NCI-H2227 treated with DMSO at 0.1 percent for 48 hours (cell line): Measurements from ENCODE around the gene NPY1R.

Experiments
- DNase-seq: peaks from one replicate; lab custom pipeline; 2025; lab: John Stamatoyannopoulos, UW

Gene NPY1R

DNA sequence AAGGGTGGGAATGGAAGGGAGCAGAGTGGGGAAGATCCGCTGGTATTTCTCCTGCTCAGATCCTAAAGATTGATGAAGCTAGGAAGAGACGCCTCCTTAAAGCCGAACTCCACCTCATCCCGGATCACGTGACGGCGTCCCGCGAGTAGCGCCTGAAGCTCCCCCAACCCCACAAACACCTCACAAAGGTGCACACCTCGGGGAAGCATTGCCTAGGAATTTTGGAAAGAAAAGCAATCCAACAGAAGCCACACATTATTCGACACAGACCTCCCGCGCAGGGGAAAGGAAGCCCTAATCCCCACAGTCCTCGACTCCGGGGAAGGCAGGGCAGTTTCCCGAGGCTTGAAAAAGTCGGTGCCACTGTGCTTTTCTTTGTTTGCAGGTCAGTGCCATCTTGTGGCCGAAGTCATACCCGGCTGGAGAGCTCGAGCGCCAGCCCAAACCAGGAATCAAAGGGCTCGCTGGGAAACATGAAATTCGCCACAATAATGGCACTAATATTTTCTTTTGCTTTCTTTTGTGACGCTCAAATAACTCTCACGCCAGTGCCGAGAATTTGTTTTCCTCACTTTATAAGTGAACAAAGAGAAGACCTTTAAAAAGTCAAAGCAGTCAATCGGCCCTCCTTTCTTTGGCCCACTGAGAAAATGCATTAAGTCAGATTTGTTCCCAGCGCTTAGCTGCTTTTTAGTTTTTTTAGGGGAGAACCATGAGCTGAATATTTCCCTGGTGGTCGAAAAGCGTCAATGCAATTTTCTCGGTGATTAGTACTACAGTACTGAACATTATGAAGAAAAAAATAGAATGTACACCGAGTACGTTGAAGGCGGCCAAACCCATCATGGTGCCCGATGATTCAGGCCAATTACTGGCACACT is at the start of gene NPY1R:
NPY1R (minus strand) TSS at position 71 of the 881 bp plus-strand sequence. CDS start 6,042 bp downstream, outside the sequence.
- peak; percentile 5 for DNase-seq

DNA sequence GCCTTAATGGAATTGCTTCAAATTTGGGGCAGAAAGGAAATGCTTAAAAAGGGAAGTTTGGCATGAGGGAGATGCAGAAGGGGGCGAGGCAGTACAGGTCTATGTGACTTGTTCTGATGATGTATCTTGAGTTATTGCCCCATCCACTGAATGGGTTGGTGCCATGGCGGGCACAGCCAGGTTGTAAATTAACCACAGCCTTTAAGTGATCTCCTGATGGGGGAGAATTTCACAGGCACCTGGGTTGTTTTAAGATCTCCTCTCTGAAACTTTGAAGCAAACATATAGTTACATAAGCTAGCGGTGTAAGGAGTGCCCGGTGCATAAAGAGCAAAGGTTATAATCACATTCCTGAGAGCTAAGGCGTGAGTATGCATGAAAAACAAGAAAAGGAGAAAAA is 48.3 kb upstream of the NPY1R start:
- no peak for DNase-seq

DNA sequence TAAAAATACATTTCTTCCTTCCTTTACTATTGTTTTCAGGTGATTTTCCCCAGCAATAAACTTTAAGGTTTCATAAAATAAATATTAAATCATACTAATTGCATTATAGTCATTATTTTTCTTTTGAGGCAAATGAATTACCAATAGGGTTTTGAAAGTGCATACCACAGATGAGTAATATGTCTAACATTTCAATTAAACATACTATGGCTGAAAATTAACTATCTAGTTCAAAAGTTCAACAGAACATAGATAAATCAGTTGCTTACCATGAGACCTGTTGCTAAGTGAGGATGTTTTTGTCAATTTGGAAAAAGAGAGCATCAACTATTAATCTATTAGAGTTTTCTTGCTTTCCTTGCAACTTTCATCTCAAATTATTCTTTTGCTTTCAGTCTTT is 46.3 kb upstream of the NPY1R start:
- no peak for DNase-seq

DNA sequence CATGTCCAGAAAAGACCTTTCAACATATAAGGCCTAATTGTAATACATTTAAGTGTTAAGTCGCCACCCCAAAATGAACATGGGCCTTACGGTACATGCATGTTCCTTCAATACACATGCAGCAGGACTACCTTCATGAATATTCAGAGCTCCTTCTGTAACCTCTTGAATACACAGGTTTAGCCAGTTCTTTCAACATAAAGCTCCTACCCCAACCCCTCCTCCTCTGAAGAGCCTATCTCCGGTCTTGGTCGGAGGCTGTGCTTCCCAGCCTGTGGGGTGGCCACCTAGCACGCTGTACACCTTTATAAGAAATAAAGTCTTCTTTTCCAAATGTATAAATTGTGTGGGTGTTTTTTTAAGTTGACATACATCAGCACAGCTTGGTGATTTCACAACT is 39.6 kb upstream of the NPY1R start:
- DNase-seq = no peak

DNA sequence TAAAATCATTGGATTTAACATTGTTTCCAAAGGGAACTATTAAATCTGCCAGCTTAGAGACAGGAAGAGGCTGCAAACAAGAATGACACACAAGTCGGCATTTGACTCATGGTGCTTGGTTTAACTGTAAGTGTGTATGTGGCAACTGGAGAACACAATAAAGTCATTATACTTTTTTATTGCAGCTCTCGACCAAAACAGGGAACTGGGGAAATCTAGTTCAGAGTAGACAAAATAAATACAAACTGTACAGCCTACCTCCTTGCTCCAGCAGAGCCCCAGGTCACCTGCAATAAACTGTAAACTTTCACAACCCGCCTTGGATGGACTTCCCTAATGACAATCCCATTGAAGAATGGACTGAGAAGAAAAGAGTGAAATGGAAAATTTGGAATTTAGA is 35.3 kb upstream of the NPY1R start:
- no peak for DNase-seq

DNA sequence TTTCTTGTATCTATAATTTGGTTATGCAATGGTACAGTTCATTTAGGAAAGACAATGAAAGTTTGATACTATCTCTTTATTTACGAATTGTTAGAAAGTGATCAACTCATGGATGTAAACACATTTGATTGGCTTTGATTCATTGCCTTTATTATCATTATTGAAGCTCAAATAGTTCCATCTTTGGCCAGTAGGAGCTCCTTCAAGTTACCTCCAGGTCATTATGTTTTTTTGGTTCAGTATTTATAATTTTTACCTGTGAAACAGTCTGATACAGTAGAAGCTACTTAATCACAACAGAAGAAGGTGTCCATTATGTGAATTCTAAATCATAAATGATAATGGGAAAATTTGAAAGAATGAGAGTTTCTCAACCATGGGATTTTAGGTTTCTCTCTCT is 23.7 kb upstream of the NPY1R start:
- no peak for DNase-seq

DNA sequence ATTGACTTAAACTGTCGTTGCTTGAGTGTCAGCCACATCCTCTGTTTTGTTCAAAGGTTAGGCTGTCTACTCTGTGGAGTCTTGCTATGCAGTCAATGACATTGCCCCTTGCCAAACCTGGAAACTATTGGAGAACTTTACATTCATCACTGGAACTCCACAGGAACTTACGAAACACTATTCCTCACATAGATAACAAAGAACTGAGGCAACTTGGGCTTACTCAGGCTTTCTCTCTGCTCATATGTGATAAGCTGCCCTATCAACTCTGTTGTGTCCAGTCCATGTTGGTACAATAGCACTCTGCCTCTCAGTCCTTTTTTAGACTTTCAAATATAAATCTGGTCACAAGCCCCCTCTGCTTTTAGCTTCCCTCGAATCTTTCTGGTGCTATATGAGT is 20.7 kb upstream of the NPY1R start:
- DNase-seq = no peak

DNA sequence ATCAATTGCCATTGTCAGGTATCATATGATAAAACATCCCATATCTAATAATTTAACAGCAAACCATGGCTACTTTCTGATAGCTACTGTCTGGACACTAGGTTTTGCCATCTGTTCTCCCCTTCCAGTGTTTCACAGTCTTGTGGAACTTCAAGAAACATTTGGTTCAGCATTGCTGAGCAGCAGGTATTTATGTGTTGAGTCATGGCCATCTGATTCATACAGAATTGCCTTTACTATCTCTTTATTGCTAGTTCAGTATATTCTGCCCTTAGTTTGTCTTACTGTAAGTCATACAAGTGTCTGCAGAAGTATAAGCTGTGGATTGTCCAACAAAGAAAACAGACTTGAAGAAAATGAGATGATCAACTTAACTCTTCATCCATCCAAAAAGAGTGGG is 18.3 kb upstream of the NPY1R start:
- no peak for DNase-seq

DNA sequence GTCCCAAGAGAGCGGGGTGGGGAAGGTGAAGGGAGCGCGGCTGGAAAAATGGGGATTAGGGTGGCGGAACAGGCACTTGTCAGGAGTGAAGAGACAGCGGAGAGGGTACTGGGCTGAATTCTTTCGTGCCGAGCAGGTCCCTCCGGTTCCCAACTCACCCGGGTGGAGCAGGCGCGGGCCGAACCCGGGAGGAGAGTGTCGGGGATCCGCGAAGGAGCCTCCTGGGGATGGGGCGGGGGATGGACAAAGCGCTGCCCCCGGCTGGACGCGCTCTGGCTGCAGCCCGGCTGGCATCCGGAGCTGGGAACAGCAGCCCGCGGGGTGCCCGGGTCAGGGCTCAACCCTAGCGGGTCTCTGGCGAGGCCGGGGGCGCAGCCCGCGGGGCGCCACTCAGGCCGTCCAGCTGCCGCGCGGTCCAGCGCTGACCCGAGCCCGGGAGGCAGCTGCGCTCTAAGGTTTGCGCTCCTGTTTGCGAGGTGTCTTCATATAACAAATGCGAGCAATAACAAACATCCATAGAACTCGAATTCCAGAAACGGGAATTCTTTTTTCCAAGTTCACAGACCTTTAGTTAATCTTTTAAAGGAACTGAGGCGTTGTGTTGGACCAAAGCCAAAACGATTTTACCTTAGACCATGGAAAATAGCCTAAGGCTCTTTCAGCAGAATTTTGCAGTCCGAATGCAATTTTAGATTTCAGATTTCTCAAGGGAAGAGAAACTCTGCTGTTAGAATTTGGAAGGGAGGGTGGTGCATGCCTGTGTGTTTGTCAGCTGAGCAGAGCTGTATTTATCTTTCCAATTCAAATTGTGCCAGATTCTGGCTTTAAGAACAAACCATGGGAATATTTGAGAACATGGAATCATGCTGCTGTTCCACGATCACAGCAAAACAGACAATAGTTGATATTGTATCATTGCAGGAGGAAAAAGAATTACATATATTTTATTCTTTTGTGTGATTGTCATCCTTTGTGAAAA is 12.0 kb upstream of the NPY1R start:
- no peak for DNase-seq

DNA sequence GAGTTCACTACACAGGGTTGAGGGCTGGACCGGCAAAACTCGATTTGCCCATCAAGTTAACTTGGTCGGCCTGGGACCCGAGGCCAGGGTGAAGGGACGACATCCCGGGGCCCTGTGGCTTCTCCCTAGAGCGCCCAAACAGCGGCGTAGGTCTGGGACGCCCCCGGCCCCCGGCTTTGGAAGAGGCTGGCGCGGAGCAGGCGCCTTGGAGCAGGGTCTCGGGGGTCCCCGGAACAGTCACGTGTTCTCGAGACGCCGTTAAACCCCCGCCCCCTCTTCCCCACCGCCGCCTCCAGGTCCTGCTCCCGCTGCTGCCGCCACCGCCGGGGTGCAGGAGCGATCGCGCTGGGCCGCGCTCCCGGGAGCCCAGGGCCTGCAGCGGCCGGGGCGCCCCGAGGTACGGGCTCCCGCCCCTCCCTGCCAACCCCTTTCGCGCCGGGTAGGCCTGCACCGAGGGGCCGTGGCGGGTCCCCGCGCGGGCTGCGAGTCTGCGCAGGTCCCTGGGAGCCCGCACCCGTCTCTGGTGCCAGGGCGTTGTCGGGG is 11.3 kb upstream of the NPY1R start, which contains the start of gene NPY5R:
NPY5R (plus strand) TSS at position 289 of the 543 bp plus-strand sequence. CDS start 6,382 bp downstream, outside the sequence.
- no peak for DNase-seq

DNA sequence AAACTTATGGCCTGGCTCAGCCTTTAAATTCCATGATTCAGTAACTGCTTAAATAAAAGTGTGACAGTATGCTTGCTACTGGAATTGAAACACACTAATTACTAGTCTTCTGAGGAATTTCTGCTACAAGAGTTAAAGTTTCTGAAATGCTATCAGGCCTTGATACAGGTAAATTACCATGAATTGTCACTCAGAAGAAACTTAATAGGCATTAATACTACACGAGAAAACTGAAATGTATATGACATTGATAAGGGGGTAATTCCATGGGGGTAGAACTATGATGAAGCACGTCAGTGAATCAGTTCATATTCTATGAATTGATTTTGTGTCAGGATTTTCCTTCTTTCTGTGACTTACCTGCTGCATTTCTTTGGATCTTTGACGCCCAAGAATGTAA is 3.0 kb upstream of the NPY1R start:
- no peak for DNase-seq

DNA sequence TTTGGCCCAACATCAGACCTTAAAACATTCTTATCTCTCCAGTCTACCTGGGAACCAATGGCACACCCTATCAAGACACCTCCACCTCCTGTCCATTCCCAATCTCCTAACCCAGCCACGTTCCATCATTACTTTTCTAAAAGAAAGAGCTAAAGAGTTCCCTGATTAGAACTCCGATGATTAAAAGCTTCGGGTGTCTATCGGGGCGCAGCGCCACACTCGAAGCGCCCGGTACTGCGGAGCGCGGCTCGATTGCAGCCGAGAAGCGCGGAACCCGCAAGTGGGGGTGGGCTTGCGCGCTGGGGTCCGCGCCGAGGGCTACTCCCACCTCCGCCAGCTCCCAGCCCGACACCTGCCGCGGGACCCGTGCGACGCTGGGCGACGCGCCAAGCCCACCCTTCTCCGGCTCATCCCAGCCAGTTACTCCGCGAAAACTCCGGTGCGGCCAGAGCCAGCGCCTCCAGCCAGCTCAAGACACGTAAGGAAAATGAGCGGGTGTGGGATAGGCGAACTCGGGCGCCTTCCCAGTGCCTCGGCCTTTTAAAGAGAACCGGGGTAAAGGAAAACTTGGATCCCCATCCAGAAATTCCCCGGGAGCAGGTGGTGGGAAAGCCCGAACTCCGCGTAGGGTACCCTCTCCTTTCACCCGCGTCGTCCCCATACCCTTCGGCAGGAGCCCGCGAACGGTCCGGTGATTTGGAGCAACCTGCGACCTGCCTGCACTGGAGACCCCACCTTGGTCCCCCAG is 593 bp downstream of the NPY1R start:
- DNase-seq = no peak

DNA sequence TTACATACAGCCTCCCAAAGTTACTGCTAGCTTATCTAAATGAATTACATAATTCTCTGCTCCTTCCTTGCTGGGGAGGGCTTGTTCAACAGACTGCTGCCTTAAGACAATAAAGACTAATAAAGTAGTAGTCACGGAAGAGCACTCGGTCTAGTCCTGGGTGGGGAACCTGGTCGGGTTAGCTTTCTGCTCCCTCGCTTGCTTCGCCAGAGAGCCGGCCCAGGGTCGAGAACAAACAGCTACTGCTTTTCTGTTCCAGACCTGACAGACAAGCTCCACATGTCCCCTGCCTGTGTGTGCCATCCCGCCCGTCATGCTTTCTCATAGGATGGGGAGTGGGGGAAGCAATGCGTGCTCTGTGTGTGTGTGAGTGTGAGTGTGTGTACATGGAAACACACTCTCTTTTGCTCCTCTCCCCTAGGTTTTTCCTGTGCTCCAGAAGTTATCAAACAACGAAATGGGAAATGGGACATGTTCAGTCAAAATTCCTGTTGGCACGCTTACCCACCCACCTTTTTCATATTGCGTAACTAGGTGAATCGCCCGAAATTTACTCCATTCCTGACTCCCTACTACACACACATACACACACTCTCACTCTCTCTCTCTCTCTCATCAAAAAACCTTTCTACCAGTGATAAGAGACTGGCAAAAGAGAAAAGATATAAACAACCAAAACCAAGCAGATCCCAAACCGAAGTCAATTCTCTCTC is 1.3 kb downstream of the NPY1R start:
- no peak for DNase-seq

DNA sequence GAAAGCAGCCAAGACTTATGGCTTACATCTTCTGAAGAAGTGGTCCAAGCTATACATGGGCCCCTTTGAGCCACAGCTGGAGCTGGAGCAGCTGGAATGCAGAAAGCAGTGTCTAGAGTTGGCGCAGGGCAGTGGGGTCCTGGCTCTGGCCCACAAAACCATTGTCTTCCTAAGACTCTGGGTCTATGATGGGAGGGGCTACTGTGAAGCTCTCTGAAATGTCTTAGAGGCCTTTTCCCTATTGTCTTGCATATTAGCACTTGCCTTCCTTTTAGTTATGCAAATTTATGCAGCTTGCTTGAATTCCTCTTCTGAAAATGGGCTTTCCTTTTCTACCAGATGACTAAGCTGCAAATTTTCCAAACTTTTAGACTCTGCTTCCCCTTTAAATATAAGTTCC is 15.3 kb downstream of the NPY1R start:
- DNase-seq = no peak

DNA sequence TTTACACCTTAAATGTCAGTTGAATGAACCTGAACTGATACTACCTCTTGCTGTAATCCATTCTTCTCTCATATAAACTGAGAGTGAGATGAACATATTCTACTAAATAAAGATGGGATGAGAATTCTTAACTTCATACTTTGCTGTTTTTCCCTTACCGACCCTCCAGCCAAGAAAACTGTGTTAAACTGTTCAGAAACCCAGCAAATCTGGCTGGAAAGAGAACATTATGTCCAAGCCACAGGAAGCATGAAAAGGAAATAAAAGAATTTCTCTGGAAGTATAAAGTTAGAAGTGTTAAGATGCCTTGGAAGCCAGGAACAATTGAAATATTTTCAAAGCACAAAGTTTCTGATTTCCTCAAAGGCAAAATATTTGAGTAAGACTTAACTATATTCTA is 22.9 kb downstream of the NPY1R start:
- DNase-seq = no peak

DNA sequence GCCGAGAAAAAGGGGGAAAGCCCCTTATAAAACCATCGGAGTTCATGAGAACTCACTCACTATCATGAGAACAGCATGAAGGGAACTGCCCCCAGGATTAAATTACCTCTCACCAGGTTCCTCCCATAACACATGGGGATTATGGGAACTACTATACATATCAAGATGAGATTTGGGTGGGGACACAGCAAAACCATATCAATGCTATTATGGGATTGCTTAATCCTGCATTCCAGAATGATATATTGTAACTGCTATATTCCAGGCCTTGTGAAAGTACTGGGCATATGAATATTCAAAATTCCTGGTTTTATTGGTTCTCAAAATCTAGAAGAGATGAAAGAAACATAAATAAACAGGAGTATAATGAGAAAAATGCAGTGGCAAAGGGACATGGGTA is 29.3 kb downstream of the NPY1R start:
- no peak for DNase-seq

DNA sequence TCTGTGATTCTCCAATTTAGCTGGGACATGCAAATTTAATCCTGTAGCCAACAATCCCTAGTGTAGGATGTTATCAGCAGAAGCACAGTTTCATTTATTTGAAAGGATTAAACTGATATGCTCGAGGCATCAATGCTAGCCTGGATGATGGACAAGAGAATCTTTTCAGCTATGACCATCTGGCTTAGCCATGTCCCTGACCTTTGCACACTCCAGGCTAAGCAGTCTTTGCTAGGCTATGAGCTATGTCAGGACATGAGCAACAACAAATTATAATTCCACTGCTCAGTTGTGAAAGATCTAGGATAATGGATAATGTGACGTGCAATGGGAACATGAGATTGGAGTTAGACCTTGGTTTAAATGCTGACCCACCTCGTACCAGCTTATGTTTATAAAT is 32.0 kb downstream of the NPY1R start:
- DNase-seq = no peak

DNA sequence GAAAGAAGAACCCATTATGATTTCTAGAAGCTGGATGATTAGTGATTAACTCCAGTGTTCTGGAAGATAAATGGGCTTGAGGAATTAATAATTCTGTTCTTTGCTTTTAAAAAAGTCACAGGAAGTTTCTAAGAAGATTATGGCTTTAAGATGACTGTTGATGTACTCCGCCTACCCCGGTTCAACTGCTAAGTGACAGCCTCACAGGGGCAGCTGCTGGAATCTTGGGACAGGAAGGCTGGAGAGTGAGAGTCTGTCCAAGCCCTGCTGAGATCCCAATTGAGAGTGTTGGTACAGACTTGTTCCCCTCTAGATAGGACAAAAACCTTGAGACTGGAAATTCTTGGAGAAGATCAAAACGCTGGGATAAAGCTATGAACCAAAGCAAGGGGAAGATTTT is 37.3 kb downstream of the NPY1R start:
- DNase-seq = no peak

DNA sequence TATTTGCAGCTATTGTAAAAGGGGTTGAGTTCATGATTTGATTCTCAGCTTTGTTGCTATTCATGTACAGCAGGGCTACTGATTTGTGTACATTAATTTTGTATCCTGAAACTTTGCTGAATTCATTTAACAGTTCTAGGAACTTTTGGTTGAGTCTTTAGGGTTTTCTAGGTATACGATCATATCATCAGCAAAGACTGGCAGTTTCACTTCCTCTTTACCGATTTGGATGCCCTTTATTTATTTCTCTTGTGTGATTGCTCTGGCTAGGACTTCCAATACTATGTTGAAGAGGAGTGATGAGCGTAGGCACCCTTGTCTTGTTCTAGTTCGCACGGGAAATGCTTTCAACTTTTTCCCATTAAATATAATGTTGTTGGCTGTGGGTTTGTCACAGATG is 48.1 kb downstream of the NPY1R start:
- DNase-seq = no peak

DNA sequence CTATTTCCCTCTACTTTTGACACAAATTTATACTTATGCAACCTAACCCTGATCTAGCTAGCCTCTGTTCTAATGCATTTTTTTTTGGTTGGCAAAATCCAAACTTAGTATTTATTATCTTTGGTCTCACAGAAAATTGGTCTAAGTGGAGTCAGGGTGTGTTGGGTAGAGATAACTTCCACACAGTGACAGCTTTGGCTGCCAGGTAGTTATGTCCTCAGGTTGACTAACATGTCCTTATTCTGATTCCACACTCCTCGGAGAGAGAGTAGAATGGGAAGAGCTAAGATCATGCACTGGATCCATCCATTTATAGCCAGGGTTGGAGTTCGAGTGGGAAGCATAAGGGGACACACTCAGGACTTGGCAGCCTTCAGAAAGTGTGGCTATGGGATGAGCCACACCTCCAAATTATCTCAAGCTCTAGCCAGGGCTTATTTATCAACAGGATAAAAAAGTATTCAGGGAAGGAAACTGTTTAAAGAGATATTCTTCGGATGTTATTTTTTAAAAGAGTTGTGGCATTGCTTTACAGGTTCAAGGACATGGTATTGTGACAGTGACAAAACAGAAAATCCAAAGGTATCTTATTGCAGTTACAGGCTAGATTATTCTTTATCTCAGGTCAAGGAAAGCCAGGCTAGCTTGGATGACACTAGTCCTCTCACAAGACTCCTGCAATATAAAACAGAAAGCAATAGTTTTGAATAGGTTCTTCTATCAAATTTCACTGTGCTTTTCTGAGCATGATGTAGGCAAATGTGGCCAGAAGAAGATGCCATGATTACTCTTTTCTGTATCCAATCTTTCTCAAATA is 51.5 kb downstream of the NPY1R start:
- DNase-seq = no peak
